ENCODE data around the gene ELP2. TPM values are rescaled to one million over a fixed set of nuclear protein-coding genes. Genes with fewer than 3 reads are reported as not detected.

The ELP2 gene
- polyA plus RNA-seq, 3 donors from 2014 or later: 44.6 to 57.3 (median 48.3) TPM

- DNase-seq: no peak
- H3K27ac Mint-ChIP-seq: peak overlapping the region; percentile 93 to 97 (median 96)
- H3K36me3 Mint-ChIP-seq: peaks cover 0 to 2% (median 0%) of the 10 kb centered on the region in 3 donors
- H3K4me1 Mint-ChIP-seq: peaks cover 47 to 66% of the 10 kb centered on the region in 2 donors
- peaks cover 5 to 17% (median 13%) of the 10 kb centered on the region in 3 donors for H3K27me3 Mint-ChIP-seq (ENCODE audit: low read depth in 3 of 3)
- peak overlapping the region; percentile 87 to 97 (median 97) for H3K4me3 Mint-ChIP-seq
- no peaks in the 10 kb centered on the region for H3K9me3 Mint-ChIP-seq
Observed at GRCh38 chr18:36130039-36130831, 536 bp downstream of the ELP2 start.

GRCh38 chr18:36130883-36131653 is 1.4 kb downstream of the ELP2 start:
- Mint-ChIP-seq H3K9me3 (no peaks in the 10 kb centered on the region), H3K4me3 (peak overlapping the region; percentile 87 to 97 (median 97)), H3K36me3 (peaks cover 0 to 3% (median 0%) of the 10 kb centered on the region in 3 donors), H3K27ac (peak overlapping the region in 4 of 6 donors; percentile 93 to 97 (median 96)), H3K4me1 (peaks cover 47 to 70% of the 10 kb centered on the region in 2 donors), H3K27me3 (ENCODE audit: low read depth in 3 of 3) (peaks cover 5 to 17% (median 13%) of the 10 kb centered on the region in 3 donors)
- no peak for DNase-seq

- Mint-ChIP-seq H3K9me3 (no peaks in the 10 kb centered on the region), H3K27ac (peak overlapping the region in 3 of 6 donors; percentile 12 to 64 (median 14)), H3K27me3 (ENCODE audit: low read depth in 3 of 3) (peaks cover 5 to 17% (median 13%) of the 10 kb centered on the region in 3 donors), H3K4me1 (peaks cover 43 to 75% of the 10 kb centered on the region in 2 donors), H3K36me3 (peaks cover 0 to 7% (median 4%) of the 10 kb centered on the region in 3 donors), H3K4me3 (peak overlapping the region in 4 of 5 donors; percentile 21 to 97 (median 50))
- DNase-seq: no peak
Observed at GRCh38 chr18:36131692-36132483, 2.2 kb downstream of the ELP2 start.

- Mint-ChIP-seq H3K27me3 (ENCODE audit: low read depth in 3 of 3) (peaks cover 5 to 17% (median 13%) of the 10 kb centered on the region in 3 donors), H3K4me1 (peaks cover 40 to 70% of the 10 kb centered on the region in 2 donors), H3K27ac (peak overlapping the region in 4 of 6 donors; percentile 14 to 78 (median 62)), H3K4me3 (peak overlapping the region in 2 of 5 donors; percentile 45 to 79), H3K9me3 (no peaks in the 10 kb centered on the region), H3K36me3 (peaks cover 0 to 15% (median 4%) of the 10 kb centered on the region in 3 donors)
- no peak for DNase-seq
Observed at GRCh38 chr18:36132756-36133155, 3.1 kb downstream of the ELP2 start.

GRCh38 chr18:36135264-36135663 is 5.6 kb downstream of the ELP2 start:
- Mint-ChIP-seq H3K36me3 (peaks cover 7 to 34% (median 10%) of the 10 kb centered on the region in 3 donors), H3K4me3 (no peak overlapping the region), H3K4me1 (peaks cover 25 to 54% of the 10 kb centered on the region in 2 donors), H3K9me3 (no peaks in the 10 kb centered on the region), H3K27ac (no peak overlapping the region), H3K27me3 (ENCODE audit: low read depth in 3 of 3) (peaks cover 0 to 3% (median 2%) of the 10 kb centered on the region in 3 donors)
- DNase-seq: no peak

- Mint-ChIP-seq H3K4me3 (no peak overlapping the region), H3K9me3 (no peaks in the 10 kb centered on the region), H3K36me3 (peaks cover 18 to 53% (median 24%) of the 10 kb centered on the region in 3 donors), H3K27me3 (ENCODE audit: low read depth in 3 of 3) (no peaks in the 10 kb centered on the region), H3K4me1 (peaks cover 0 to 29% of the 10 kb centered on the region in 2 donors), H3K27ac (no peak overlapping the region)
- DNase-seq: no peak
Observed at GRCh38 chr18:36139245-36139644, 9.5 kb downstream of the ELP2 start.

GRCh38 chr18:36141576-36141975 is 11.9 kb downstream of the ELP2 start:
- Mint-ChIP-seq H3K27ac (no peak overlapping the region), H3K36me3 (peaks cover 14 to 55% (median 34%) of the 10 kb centered on the region in 3 donors), H3K4me1 (peaks cover 0 to 15% of the 10 kb centered on the region in 2 donors), H3K4me3 (no peak overlapping the region), H3K27me3 (ENCODE audit: low read depth in 3 of 3) (peaks cover 0 to 2% (median 0%) of the 10 kb centered on the region in 3 donors), H3K9me3 (no peaks in the 10 kb centered on the region)
- no peak for DNase-seq

GRCh38 chr18:36142751-36143150 is 13.1 kb downstream of the ELP2 start:
- H3K4me3 Mint-ChIP-seq: no peak overlapping the region
- no peak overlapping the region for H3K27ac Mint-ChIP-seq
- H3K36me3 Mint-ChIP-seq: peaks cover 14 to 52% (median 34%) of the 10 kb centered on the region in 3 donors
- DNase-seq: no peak
- H3K27me3 Mint-ChIP-seq (ENCODE audit: low read depth in 3 of 3): peaks cover 0 to 2% (median 0%) of the 10 kb centered on the region in 3 donors
- H3K9me3 Mint-ChIP-seq: no peaks in the 10 kb centered on the region
- H3K4me1 Mint-ChIP-seq: peaks cover 0 to 8% of the 10 kb centered on the region in 2 donors

- peaks cover 0 to 2% (median 2%) of the 10 kb centered on the region in 3 donors for H3K27me3 Mint-ChIP-seq (ENCODE audit: low read depth in 3 of 3)
- no peak overlapping the region for H3K4me3 Mint-ChIP-seq
- H3K9me3 Mint-ChIP-seq: no peaks in the 10 kb centered on the region
- DNase-seq: no peak
- peaks cover 0 to 8% of the 10 kb centered on the region in 2 donors for H3K4me1 Mint-ChIP-seq
- H3K36me3 Mint-ChIP-seq: peaks cover 11 to 51% (median 34%) of the 10 kb centered on the region in 3 donors
- no peak overlapping the region for H3K27ac Mint-ChIP-seq
Observed at GRCh38 chr18:36143391-36143790, 13.7 kb downstream of the ELP2 start.

GRCh38 chr18:36149514-36150289 is 20.0 kb downstream of the ELP2 start:
- no peaks in the 10 kb centered on the region for H3K9me3 Mint-ChIP-seq
- no peak for DNase-seq
- peaks cover 0 to 4% of the 10 kb centered on the region in 2 donors for H3K4me1 Mint-ChIP-seq
- no peak overlapping the region for H3K4me3 Mint-ChIP-seq
- peaks cover 11 to 50% (median 42%) of the 10 kb centered on the region in 3 donors for H3K36me3 Mint-ChIP-seq
- H3K27me3 Mint-ChIP-seq (ENCODE audit: low read depth in 3 of 3): peaks cover 0 to 2% (median 2%) of the 10 kb centered on the region in 3 donors
- H3K27ac Mint-ChIP-seq: peak overlapping the region in 1 of 6 donors; percentile 8

- H3K27me3 Mint-ChIP-seq (ENCODE audit: low read depth in 3 of 3): peaks cover 0 to 2% (median 0%) of the 10 kb centered on the region in 3 donors
- no peak overlapping the region for H3K27ac Mint-ChIP-seq
- no peak overlapping the region for H3K4me3 Mint-ChIP-seq
- H3K4me1 Mint-ChIP-seq: peaks cover 4 to 6% of the 10 kb centered on the region in 2 donors
- DNase-seq: no peak
- H3K36me3 Mint-ChIP-seq: peaks cover 20 to 50% (median 48%) of the 10 kb centered on the region in 3 donors
- no peaks in the 10 kb centered on the region for H3K9me3 Mint-ChIP-seq
Observed at GRCh38 chr18:36152781-36153180, 23.1 kb downstream of the ELP2 start.

GRCh38 chr18:36153203-36153602 is 23.5 kb downstream of the ELP2 start:
- Mint-ChIP-seq H3K9me3 (no peaks in the 10 kb centered on the region), H3K36me3 (peaks cover 20 to 48% (median 48%) of the 10 kb centered on the region in 3 donors), H3K4me3 (no peak overlapping the region), H3K27ac (no peak overlapping the region), H3K27me3 (ENCODE audit: low read depth in 3 of 3) (peaks cover 0 to under 1% (median 0%) of the 10 kb centered on the region in 3 donors), H3K4me1 (peaks cover 4 to 8% of the 10 kb centered on the region in 2 donors)
- no peak for DNase-seq

Measured in immature natural killer cell (primary cell).